Right lobe of liver (tissue), 4 donors: ENCODE results near the gene LTN1.

ENCODE experiments used
- POLR2A ChIP-seq: fragments of 450-650 bp; IDR thresholded peaks from one replicate; pipeline ENCODE4 v1.6.1; 2017; ENCODE audit warnings: antibody characterized with exemption, mild to moderate bottlenecking
- TF ChIP-seq, protein P1 (sequence below), 4 donors: fragments of 200-600 bp in 3 of 4; fragments of 450-650 bp in 1 of 4; IDR thresholded peaks; one replicate each; pipeline versions ENCODE4 v1.5.1 to v1.8.0; 2016 to 2022; ENCODE audit warnings: antibody characterized with exemption in 4 of 4, mild to moderate bottlenecking in 2 of 4
- donor health status: DM: no; HTN: no; CAD: no.
- donor health status: DM: no; HTN: no; CAD: no.
- donor health status: DM: no; HTN: yes; CAD: no.

DNA sequence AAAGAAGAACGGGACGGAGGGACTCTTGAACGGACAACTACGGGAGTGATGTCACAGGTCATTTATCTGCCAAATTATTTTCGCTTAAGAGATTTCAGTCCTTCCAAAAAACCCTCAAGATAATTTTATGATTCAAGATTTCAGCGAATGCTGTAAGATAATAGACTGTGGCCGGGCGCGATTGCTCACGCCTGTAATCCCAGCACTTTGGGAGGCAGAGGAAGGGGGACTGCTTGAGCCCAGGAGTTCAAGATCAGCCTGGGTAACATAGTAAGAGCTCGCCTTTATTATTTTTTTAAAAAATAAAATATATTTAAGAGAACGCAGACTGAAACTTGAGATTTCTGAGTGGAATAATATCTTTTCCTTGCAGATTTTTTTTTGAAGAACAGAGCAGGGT is 25.9 kb upstream of the LTN1 start:
- TF ChIP-seq, protein P1, sequence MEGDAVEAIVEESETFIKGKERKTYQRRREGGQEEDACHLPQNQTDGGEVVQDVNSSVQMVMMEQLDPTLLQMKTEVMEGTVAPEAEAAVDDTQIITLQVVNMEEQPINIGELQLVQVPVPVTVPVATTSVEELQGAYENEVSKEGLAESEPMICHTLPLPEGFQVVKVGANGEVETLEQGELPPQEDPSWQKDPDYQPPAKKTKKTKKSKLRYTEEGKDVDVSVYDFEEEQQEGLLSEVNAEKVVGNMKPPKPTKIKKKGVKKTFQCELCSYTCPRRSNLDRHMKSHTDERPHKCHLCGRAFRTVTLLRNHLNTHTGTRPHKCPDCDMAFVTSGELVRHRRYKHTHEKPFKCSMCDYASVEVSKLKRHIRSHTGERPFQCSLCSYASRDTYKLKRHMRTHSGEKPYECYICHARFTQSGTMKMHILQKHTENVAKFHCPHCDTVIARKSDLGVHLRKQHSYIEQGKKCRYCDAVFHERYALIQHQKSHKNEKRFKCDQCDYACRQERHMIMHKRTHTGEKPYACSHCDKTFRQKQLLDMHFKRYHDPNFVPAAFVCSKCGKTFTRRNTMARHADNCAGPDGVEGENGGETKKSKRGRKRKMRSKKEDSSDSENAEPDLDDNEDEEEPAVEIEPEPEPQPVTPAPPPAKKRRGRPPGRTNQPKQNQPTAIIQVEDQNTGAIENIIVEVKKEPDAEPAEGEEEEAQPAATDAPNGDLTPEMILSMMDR (IDR thresholded peaks at IDR 0.05): no peak
- TF ChIP-seq POLR2A: no peak
